Subcutaneous adipose tissue (tissue), 4 donors: Measurements from ENCODE around the gene PDSS1. TPM values are rescaled to one million over a fixed set of nuclear protein-coding genes. Genes with fewer than 3 reads are reported as not detected.

Experiments
- total RNA-seq, 4 donors: library from RNA; depleted of rRNA; stranded (reverse); fragments of >200 nt; gene quantifications; one replicate each; pipeline ENCODE4 v1.1.0, GENCODE V29; 2016
- TF ChIP-seq, protein P1 (sequence below): fragments of 450-650 bp; IDR thresholded peaks from one replicate; pipeline ENCODE4 v1.5.1; 2016; ENCODE audit warnings: low read depth, mild to moderate bottlenecking, control low read depth, antibody characterized with exemption, moderate library complexity

PDSS1 gene
- total RNA-seq, 4 donors from 2014 or later = 2.8 to 7.0 (median 4.3) TPM

DNA sequence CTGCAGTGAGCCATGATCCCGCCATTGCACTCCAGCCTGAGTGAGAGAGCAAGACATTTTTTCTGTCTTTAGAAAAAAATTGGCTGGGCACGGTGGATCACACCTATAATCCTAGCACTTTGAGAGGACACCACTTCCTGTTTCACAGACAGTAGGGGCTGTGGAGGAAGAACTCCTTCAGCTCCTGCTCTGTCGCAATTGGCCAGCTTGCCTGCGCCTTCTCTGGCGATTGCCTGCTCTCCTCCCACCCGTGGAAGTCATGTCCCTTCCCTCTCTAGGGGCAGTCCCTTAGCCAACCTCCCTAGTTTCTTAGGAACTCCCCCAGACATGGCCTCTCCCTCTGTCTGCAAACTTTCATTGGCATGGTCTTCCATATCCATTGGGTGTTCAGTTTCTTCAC lies 8.7 kb downstream of the PDSS1 start:
- TF ChIP-seq, protein P1, sequence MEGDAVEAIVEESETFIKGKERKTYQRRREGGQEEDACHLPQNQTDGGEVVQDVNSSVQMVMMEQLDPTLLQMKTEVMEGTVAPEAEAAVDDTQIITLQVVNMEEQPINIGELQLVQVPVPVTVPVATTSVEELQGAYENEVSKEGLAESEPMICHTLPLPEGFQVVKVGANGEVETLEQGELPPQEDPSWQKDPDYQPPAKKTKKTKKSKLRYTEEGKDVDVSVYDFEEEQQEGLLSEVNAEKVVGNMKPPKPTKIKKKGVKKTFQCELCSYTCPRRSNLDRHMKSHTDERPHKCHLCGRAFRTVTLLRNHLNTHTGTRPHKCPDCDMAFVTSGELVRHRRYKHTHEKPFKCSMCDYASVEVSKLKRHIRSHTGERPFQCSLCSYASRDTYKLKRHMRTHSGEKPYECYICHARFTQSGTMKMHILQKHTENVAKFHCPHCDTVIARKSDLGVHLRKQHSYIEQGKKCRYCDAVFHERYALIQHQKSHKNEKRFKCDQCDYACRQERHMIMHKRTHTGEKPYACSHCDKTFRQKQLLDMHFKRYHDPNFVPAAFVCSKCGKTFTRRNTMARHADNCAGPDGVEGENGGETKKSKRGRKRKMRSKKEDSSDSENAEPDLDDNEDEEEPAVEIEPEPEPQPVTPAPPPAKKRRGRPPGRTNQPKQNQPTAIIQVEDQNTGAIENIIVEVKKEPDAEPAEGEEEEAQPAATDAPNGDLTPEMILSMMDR = no peak

DNA sequence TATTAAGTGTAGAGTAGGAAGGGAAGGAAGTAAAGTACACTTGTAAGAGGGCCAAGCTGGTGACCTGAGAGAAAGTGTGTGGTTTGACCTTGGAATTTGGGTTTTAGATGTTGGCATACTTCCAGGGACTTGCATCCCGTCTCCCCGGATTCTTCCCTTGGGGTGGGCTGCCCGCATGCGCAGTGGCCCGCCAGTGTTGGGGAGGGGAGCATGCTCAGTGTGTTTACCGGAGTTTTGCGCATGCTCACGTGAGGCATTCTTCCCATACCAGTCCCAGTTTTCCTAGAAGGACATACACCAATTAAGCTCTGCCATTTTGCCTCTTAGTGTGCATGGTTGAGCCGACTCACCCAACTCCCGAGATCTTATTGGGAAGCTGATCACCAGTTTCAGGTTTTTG lies 9.4 kb downstream of the PDSS1 start:
- TF ChIP-seq, protein P1 = no peak

DNA sequence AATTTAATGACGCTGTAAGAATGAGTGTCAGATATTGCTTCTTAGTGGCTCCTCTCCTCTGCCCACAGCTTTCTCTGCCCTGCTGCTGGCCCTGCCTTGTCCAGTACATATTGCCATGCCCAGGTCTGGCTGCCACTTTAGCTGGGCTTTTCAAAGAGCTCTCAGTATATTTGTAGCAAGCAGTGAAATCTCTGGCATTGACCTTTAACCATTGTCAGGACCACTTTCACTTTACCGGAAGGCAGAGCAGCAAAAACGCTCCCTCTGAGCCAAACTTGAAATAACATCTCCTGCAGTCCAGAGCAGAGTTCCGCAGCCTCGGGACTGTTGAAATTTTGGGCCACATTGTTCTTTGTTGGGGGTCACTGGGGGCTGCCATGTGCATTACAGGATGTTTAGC lies 13.8 kb downstream of the PDSS1 start:
- TF ChIP-seq, protein P1 = no peak

DNA sequence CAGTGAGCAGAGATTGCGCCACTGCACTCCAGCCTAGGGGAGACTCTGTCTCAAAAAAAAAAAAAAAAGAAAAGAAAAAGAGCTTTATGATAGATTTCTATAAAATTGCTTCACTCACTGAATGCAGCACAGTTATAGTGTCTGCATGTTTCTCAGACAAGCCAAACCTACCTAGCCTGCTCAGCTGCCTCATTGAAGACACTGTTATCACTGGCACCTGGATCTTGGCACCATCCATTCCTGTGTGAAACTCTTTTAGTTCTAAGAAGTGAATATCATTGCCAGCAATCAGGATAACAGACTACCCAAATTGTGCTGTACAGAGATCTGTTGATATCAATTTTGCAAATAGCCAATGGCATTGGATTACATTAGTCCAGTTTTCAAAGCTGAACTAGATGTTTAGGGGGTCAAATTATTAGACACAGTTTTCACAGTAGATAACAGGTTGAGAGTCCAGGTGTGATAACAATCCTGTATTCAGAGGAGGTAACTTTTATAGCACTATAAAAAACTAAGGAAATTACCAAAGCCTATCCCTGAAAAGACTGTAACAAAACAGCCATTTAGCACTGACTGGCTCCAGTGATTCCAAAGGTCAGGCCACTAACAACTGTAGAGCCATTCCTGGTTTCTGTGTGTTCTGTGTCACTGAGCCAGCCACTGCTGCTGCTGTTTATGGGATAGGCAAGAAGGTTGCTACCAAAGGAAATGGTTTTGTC lies 17.1 kb downstream of the PDSS1 start:
- TF ChIP-seq, protein P1 = no peak

DNA sequence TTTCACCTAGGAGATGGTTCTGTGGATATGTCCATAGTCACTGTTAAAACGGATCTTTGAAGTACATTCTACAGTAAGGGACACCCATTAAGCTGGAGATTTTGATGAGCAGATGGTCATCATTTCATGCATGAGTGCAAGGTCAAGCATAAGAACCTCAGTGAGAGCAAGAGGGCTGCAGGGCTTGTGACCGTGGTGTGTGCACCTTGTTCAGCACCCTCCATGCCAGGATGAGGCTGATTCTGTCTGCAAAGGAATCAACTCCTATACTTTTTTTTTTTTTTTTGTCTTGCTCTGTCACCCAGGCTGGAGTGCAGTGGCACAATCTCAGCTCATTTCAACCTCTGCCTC lies 17.6 kb downstream of the PDSS1 start:
- TF ChIP-seq, protein P1 = no peak

DNA sequence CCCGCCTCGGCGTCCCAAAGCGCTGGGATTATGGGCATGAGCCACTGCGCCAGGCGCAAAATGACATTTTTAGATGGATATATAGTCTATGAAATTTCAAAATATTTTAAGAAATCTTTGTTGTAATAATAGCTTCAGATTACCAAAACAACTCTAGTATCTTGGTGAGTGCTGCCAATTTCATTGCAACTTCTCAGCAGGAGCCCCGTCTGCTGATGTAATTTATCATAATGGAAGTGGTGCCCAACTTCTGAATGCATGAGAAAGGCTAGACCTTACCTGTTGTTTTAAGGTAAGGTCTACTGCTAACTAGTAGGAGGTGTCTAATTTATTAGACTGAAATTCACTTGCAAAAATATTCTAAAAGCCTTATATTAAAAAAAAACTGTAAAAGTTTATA lies 20.0 kb downstream of the PDSS1 start:
- TF ChIP-seq, protein P1 = no peak

DNA sequence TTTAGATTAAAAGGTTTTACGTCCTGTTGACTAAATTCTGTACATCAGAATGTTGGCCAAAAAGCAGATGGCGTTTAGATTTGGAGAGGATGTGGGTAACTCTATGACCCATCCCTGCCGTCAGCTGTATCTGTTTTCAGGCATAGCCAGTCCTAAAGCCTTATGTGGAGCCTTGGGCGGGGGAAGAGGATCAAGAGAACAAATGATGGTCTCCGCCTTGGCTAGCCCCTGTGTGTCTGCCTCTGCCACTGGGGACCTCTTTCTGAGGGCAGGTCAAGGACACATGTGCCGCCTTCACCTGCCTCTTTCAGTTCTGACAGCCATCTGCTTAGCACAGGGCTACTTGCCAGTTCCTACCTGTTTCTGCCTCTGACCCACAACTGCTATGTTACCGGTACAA lies 24.1 kb downstream of the PDSS1 start:
- TF ChIP-seq, protein P1 = no peak
